PC-3 (cell line): ENCODE measurements around the gene EIF5B. TPM values are rescaled to one million over a fixed set of nuclear protein-coding genes. Genes with fewer than 3 reads are reported as not detected.

Experiments
- ATAC-seq: fragments of 200-7000 bp; cut with Tn5 transposase; 2 replicates; pipeline ENCODE4 v1.9.1; 2020; ENCODE audit warnings: mild to moderate bottlenecking, moderate library complexity
- BruUV-seq: library from RNA; stranded (reverse); fragments of 400-500 nt; replicated peaks from 2 replicates; lab custom pipeline; 2021; lab: Mats Ljungman, UMichigan
- CTCF ChIA-PET: fragments of 300-600 bp; sonication (Branson Sonifier 250); formaldehyde crosslinking; loops from one replicate; lab custom pipeline; 2022; ENCODE audit warnings: antibody characterized with exemption; lab: Charles Lee
- POLR2A ChIA-PET: fragments of 300-600 bp; sonication (Branson Sonifier 250); formaldehyde crosslinking; loops from one replicate; lab custom pipeline; 2022; ENCODE audit warnings: antibody characterized with exemption; ENCODE audit not compliant: unreplicated experiment; lab: Charles Lee
- DNase-seq: peaks from one replicate; pipeline ENCODE4 v3.0.0-alpha.2; 2015
- H2AFZ ChIP-seq: fragments of 300-600 bp; sonication (generic); 2 replicates; pipeline ENCODE4 v1.6.0; 2016; ENCODE audit warnings: antibody characterized with exemption, low read length
- H3F3A ChIP-seq: fragments of 300-600 bp; sonication (generic); one replicate; pipeline ENCODE4 v1.6.0; 2017; ENCODE audit warnings: antibody characterized with exemption, low read length, control low read depth, mild to moderate bottlenecking; ENCODE audit not compliant: unreplicated experiment
- H3K27ac ChIP-seq: fragments of 300-600 bp; sonication (generic); 2 replicates; pipeline ENCODE4 v1.5.1; 2016; ENCODE audit warnings: mild to moderate bottlenecking, low read length
- H3K27me3 ChIP-seq: fragments of 300-600 bp; sonication (generic); 2 replicates; pipeline ENCODE4 v1.6.1; 2016; ENCODE audit warnings: low read length, mixed read lengths
- H3K36me3 ChIP-seq: fragments of 300-600 bp; sonication (generic); 2 replicates; pipeline ENCODE4 v1.6.1; 2016; ENCODE audit warnings: low read depth, mixed run types, low read length, mixed read lengths
- H3K4me1 ChIP-seq: fragments of 300-600 bp; sonication (generic); 2 replicates; pipeline ENCODE4 v1.5.1; 2016; ENCODE audit warnings: low read length; ENCODE audit not compliant: insufficient read depth
- H3K4me2 ChIP-seq: fragments of 300-600 bp; sonication (generic); 2 replicates; pipeline ENCODE4 v1.6.0; 2016; ENCODE audit warnings: low read length
- H3K4me3 ChIP-seq: fragments of 300-600 bp; sonication (generic); 2 replicates; pipeline ENCODE4 v1.5.1; 2016; ENCODE audit warnings: mild to moderate bottlenecking, low read length, mixed read lengths
- H3K79me2 ChIP-seq: fragments of 300-600 bp; sonication (generic); 2 replicates; pipeline ENCODE4 v1.6.1; 2017; ENCODE audit warnings: low read length, mixed read lengths
- H3K9ac ChIP-seq: fragments of 300-600 bp; sonication (generic); 2 replicates; pipeline ENCODE4 v1.6.0; 2016; ENCODE audit warnings: mild to moderate bottlenecking, low read length
- H3K9me2 ChIP-seq: fragments of 300-600 bp; sonication (generic); replicated peaks from 2 replicates; pipeline ENCODE4 v1.6.1; 2016; ENCODE audit warnings: mixed run types, low read length, mixed read lengths
- H3K9me3 ChIP-seq: fragments of 300-600 bp; sonication (generic); 2 replicates; pipeline ENCODE4 v1.6.1; 2016; ENCODE audit warnings: low read length, mixed read lengths
- H4K20me1 ChIP-seq: fragments of 300-600 bp; sonication (generic); 2 replicates; pipeline ENCODE4 v1.6.1; 2016; ENCODE audit warnings: low read length, mixed read lengths
- EZH2 ChIP-seq: fragments of 300-600 bp; sonication (generic); IDR thresholded peaks from one replicate; pipeline ENCODE4 v1.6.1; 2017; ENCODE audit warnings: antibody characterized with exemption, mild to moderate bottlenecking, low read length; ENCODE audit not compliant: unreplicated experiment
- EZH2phosphoT487 ChIP-seq: fragments of 300-600 bp; sonication (generic); IDR thresholded peaks from 2 replicates; pipeline ENCODE4 v1.6.1; 2018; ENCODE audit warnings: mild to moderate bottlenecking, antibody characterized with exemption, low read length, borderline replicate concordance
- intact Hi-C: fragments of 100-400 bp; cut with micrococcal nuclease; formaldehyde crosslinking; loops from 2 replicates; pipeline ENCODE4 v1.9.0; 2023
- total RNA-seq: library from RNA; depleted of rRNA; stranded (reverse); fragments of >200 nt; gene quantifications from 2 replicates; pipeline ENCODE4 v1.2.3, GENCODE V29; 2014
- TF ChIP-seq, protein P1 (sequence below): fragments of 300-600 bp; sonication (generic); conservative IDR thresholded peaks from 2 replicates; pipeline ENCODE4 v1.5.1; 2017; ENCODE audit warnings: antibody characterized with exemption, low read depth, mild to moderate bottlenecking, low read length

EIF5B gene
- total RNA-seq, 1 experiment from 2014 or later: 35.9 TPM

DNA sequence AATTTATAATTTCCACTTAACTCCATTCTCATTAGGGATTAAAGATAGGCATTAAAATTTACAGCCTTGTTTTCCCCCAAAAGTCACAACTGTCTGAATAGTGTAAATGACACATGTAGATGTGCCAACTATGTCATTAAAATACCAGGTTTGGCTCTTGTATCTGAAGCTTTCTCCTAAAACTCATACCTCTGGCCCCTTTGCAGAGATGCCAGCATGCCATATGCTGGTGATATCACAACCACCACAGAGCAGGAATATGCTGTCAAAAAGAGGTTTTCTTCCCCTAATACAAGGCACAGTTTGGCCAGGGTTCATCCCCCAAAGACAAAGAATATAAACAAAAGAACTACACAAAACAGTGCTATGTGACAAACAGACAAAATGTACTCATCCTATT, 87.2 kb downstream of the EIF5B start:
- Histone ChIP-seq H3K36me3 (peaks cover 31% of the 10 kb centered on the region), H3K79me2 (no peaks in the 10 kb centered on the region), H3K4me3 (no peak overlapping the region), H3K9me3 (no peaks in the 10 kb centered on the region), H3K27me3 (no peaks in the 10 kb centered on the region), H3F3A (no peaks in the 10 kb centered on the region), H4K20me1 (no peaks in the 10 kb centered on the region), H3K4me1 (peaks cover 12% of the 10 kb centered on the region), H3K9ac (no peak overlapping the region), H3K9me2 (no peaks in the 10 kb centered on the region), H3K4me2 (no peak overlapping the region), H2AFZ (no peak overlapping the region), H3K27ac (0 out of 2 replicates have a peak overlapping the region, but pooled peaks have one; percentile 7)
- POLR2A ChIA-PET: no interaction called here
- DNase-seq (no peak), ATAC-seq (no peak)
- CTCF ChIA-PET: no interaction called here
- TF ChIP-seq EZH2 (no peak), EZH2phosphoT487 (no peak)
- TF ChIP-seq, protein P1, sequence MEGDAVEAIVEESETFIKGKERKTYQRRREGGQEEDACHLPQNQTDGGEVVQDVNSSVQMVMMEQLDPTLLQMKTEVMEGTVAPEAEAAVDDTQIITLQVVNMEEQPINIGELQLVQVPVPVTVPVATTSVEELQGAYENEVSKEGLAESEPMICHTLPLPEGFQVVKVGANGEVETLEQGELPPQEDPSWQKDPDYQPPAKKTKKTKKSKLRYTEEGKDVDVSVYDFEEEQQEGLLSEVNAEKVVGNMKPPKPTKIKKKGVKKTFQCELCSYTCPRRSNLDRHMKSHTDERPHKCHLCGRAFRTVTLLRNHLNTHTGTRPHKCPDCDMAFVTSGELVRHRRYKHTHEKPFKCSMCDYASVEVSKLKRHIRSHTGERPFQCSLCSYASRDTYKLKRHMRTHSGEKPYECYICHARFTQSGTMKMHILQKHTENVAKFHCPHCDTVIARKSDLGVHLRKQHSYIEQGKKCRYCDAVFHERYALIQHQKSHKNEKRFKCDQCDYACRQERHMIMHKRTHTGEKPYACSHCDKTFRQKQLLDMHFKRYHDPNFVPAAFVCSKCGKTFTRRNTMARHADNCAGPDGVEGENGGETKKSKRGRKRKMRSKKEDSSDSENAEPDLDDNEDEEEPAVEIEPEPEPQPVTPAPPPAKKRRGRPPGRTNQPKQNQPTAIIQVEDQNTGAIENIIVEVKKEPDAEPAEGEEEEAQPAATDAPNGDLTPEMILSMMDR: no peak
- intact Hi-C loops: no loop called here
- no TSS peak for BruUV-seq

DNA sequence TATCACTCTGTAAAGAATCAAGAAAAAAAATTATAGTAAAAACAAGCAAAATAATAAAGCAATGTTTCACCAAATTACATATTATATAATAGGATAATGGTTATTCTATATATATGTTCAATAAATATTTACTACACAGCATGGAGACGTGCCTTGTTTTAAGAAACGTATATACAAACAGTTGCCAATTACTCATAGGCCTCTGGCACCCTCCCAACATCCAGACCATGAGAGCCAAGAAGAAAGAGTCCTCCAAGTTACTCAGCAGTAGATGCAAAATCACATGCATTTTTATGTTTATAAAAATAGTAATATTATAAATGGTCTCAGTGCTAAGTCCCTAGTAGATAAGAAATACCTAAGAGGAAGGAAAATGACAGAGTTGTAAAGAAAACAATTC, 87.8 kb downstream of the EIF5B start:
- ATAC-seq: peak; percentile 89
- peak; percentile 83 for DNase-seq

More for the DNA sequence above, 87.8 kb downstream of the EIF5B start:
- H3K9me2 ChIP-seq: no peaks in the 10 kb centered on the region
- no peak overlapping the region for H3K4me3 ChIP-seq
- intact Hi-C loops: no loop called here
- H3K9me3 ChIP-seq: no peaks in the 10 kb centered on the region
- peaks cover 12% of the 10 kb centered on the region for H3K4me1 ChIP-seq
- no peak overlapping the region for H2AFZ ChIP-seq
- H3K36me3 ChIP-seq: peaks cover 32% of the 10 kb centered on the region
- peaks cover 2% of the 10 kb centered on the region for H3F3A ChIP-seq
- H3K9ac ChIP-seq: no peak overlapping the region
- ChIA-PET POLR2A (no interaction called here), CTCF (no interaction called here)
- H3K27me3 ChIP-seq: no peaks in the 10 kb centered on the region
- no peaks in the 10 kb centered on the region for H4K20me1 ChIP-seq
- no peak overlapping the region for H3K4me2 ChIP-seq
- peak overlapping the region; percentile 26 for H3K27ac ChIP-seq
- no TSS peak for BruUV-seq
- TF ChIP-seq EZH2: no peak
- no peak for TF ChIP-seq EZH2phosphoT487
- TF ChIP-seq, protein P1: no peak
- H3K79me2 ChIP-seq: no peaks in the 10 kb centered on the region
